H9 (cell line): Measurements from ENCODE around the gene GGPS1. TPM values are rescaled to one million over a fixed set of nuclear protein-coding genes. Genes with fewer than 3 reads are reported as not detected.

Experiments used
- DNase-seq: peaks from one replicate; pipeline ENCODE4 v3.0.0-alpha.2; 2017
- H2AFZ ChIP-seq: one replicate; pipeline ENCODE4 v1.6.1; 2013; ENCODE audit warnings: mild to moderate bottlenecking, low read length, control low read depth, moderate library complexity
- H2AK5ac ChIP-seq: 2 replicates; pipeline ENCODE4 v1.6.1; 2013; ENCODE audit warnings: low read length, control low read depth, mixed read lengths; ENCODE audit not compliant: insufficient read length
- H2BK120ac ChIP-seq: one replicate; pipeline ENCODE4 v1.6.1; 2013; ENCODE audit warnings: low read depth, mild to moderate bottlenecking, low read length, control low read depth, inconsistent platforms; ENCODE audit not compliant: poor library complexity, severe bottlenecking
- H2BK12ac ChIP-seq: 2 replicates; pipeline ENCODE4 v1.6.1; 2013; ENCODE audit warnings: low read length, control low read depth, mixed read lengths, low read depth; ENCODE audit not compliant: insufficient read length
- H2BK15ac ChIP-seq: 2 replicates; pipeline ENCODE4 v1.6.1; 2013; ENCODE audit warnings: low read depth, low read length, control low read depth
- H2BK20ac ChIP-seq: one replicate; pipeline ENCODE4 v1.6.1; 2013; ENCODE audit warnings: low read depth, mild to moderate bottlenecking, low read length, control low read depth, inconsistent platforms; ENCODE audit not compliant: poor library complexity, severe bottlenecking
- H2BK5ac ChIP-seq: 2 replicates; pipeline ENCODE4 v1.6.1; 2013; ENCODE audit warnings: low read length, control low read depth, mixed read lengths; ENCODE audit not compliant: insufficient read length
- H3K14ac ChIP-seq: 2 replicates; pipeline ENCODE4 v1.6.1; 2013; ENCODE audit warnings: low read length, control low read depth; ENCODE audit not compliant: insufficient read depth
- H3K18ac ChIP-seq: 2 replicates; pipeline ENCODE4 v1.6.1; 2013; ENCODE audit warnings: low read depth, mild to moderate bottlenecking, mixed read lengths, low read length, control low read depth; ENCODE audit not compliant: insufficient read length
- H3K23ac ChIP-seq: 2 replicates; pipeline ENCODE4 v1.6.1; 2013; ENCODE audit warnings: low read length, control low read depth, mixed read lengths, low read depth; ENCODE audit not compliant: insufficient read length
- H3K23me2 ChIP-seq: 2 replicates; pipeline ENCODE4 v1.6.1; 2013; ENCODE audit warnings: low read depth, mild to moderate bottlenecking, mixed read lengths, low read length, control low read depth; ENCODE audit not compliant: insufficient read length, poor library complexity, severe bottlenecking
- H3K27ac ChIP-seq: 2 replicates; pipeline ENCODE4 v1.5.1; 2013; ENCODE audit warnings: low read length, control low read depth, mixed read lengths, low read depth; ENCODE audit not compliant: insufficient read length
- H3K27me3 ChIP-seq: 2 replicates; pipeline ENCODE4 v1.6.1; 2013; ENCODE audit warnings: low read length, control low read depth, inconsistent platforms; ENCODE audit not compliant: insufficient read depth
- H3K4ac ChIP-seq: 2 replicates; pipeline ENCODE4 v1.6.1; 2013; ENCODE audit warnings: low read depth, mild to moderate bottlenecking, control low read depth, inconsistent platforms, low read length, moderate library complexity
- H3K4me1 ChIP-seq: 2 replicates; pipeline ENCODE4 v1.6.1; 2013; ENCODE audit warnings: low read length, control low read depth, inconsistent platforms; ENCODE audit not compliant: insufficient read depth
- H3K4me2 ChIP-seq: 2 replicates; pipeline ENCODE4 v1.6.1; 2013; ENCODE audit warnings: low read length, control low read depth, mixed read lengths; ENCODE audit not compliant: insufficient read length, insufficient read depth
- H3K56ac ChIP-seq: 2 replicates; pipeline ENCODE4 v1.6.1; 2013; ENCODE audit warnings: low read depth, mild to moderate bottlenecking, mixed read lengths, low read length, control low read depth; ENCODE audit not compliant: insufficient read length
- H3K79me1 ChIP-seq: 2 replicates; pipeline ENCODE4 v1.6.1; 2013; ENCODE audit warnings: low read depth, mild to moderate bottlenecking, moderate library complexity, low read length, control low read depth, inconsistent platforms; ENCODE audit not compliant: insufficient read depth, poor library complexity, severe bottlenecking
- H3K79me2 ChIP-seq: 2 replicates; pipeline ENCODE4 v1.6.1; 2013; ENCODE audit warnings: low read length, control low read depth, inconsistent platforms; ENCODE audit not compliant: insufficient read depth
- H3K9ac ChIP-seq: 2 replicates; pipeline ENCODE4 v1.6.1; 2013; ENCODE audit warnings: low read length, control low read depth, mixed read lengths; ENCODE audit not compliant: insufficient read length; ENCODE audit errors: extremely low read depth
- H3K9me3 ChIP-seq: one replicate; pipeline ENCODE4 v1.6.1; 2013; ENCODE audit warnings: low read depth, low read length, inconsistent platforms; ENCODE audit not compliant: control insufficient read depth
- H3T11ph ChIP-seq: one replicate; pipeline ENCODE4 v1.6.1; 2013; ENCODE audit warnings: mild to moderate bottlenecking, low read length, control low read depth, inconsistent platforms
- H4K20me1 ChIP-seq: one replicate; pipeline ENCODE4 v1.6.1; 2013; ENCODE audit not compliant: control insufficient read depth, insufficient read length, insufficient read depth
- H4K5ac ChIP-seq: 2 replicates; pipeline ENCODE4 v1.6.1; 2013; ENCODE audit warnings: low read depth, mild to moderate bottlenecking, mixed read lengths, low read length, control low read depth; ENCODE audit not compliant: insufficient read length
- H4K8ac ChIP-seq: replicated peaks from 2 replicates; pipeline ENCODE4 v1.6.1; 2013; ENCODE audit warnings: low read length, control low read depth, mixed read lengths, low read depth; ENCODE audit not compliant: insufficient read length
- H4K91ac ChIP-seq: 2 replicates; pipeline ENCODE4 v1.6.1; 2013; ENCODE audit warnings: low read depth, mild to moderate bottlenecking, moderate library complexity, mixed read lengths, low read length, control low read depth; ENCODE audit not compliant: insufficient read length
- H3K27ac Mint-ChIP-seq, 3 experiments: 2 replicates in 2 of 3; 3 replicates in 1 of 3; pipeline ENCODE4 v1.8.0; 2020 to 2021; ENCODE audit warnings: mixed read lengths in 3 of 3, mild to moderate bottlenecking in 1 of 3, moderate library complexity in 1 of 3
- H3K27me3 Mint-ChIP-seq: 2 replicates; pipeline ENCODE4 v1.8.0; 2021; ENCODE audit warnings: low read depth, mild to moderate bottlenecking, moderate library complexity, mixed read lengths
- H3K36me3 Mint-ChIP-seq, 3 experiments: 2 replicates in 2 of 3; 3 replicates in 1 of 3; pipeline ENCODE4 v1.8.0; 2020 to 2021; ENCODE audit warnings: low read depth in 3 of 3, mixed read lengths in 3 of 3; ENCODE audit not compliant: insufficient read depth in 1 of 3
- H3K4me1 Mint-ChIP-seq, 2 experiments: 2 replicates each; pipeline ENCODE4 v1.8.0; 2020; ENCODE audit warnings: mixed read lengths in 2 of 2
- H3K4me3 Mint-ChIP-seq, 2 experiments: 2 replicates in 1 of 2; 3 replicates in 1 of 2; pipeline ENCODE4 v1.8.0; 2020 to 2021; ENCODE audit warnings: mild to moderate bottlenecking in 2 of 2, mixed read lengths in 2 of 2, moderate library complexity in 1 of 2
- H3K9me3 Mint-ChIP-seq, 2 experiments: 2 replicates in 1 of 2; 3 replicates in 1 of 2; pipeline ENCODE4 v1.8.0; 2020; ENCODE audit warnings: mild to moderate bottlenecking in 2 of 2, mixed read lengths in 2 of 2, moderate library complexity in 1 of 2
- CTCF ChIP-seq: fragments of 200-600 bp; sonication (generic); conservative IDR thresholded peaks from 3 replicates; pipeline ENCODE4 v1.8.0; 2021; ENCODE audit warnings: antibody characterized with exemption, mild to moderate bottlenecking
- WGBS: extraction: QIAGEN DNeasy Blood & Tissue Kit; methylation state at CpG from one replicate; pipeline ENCODE4 v1.1.7; 2013; ENCODE audit warnings: missing lambda C conversion rate, low lambda C conversion rate, mixed read lengths; ENCODE audit not compliant: insufficient read length; ENCODE audit errors: extremely low coverage; 5-methylcytosine and 5-hydroxymethylcytosine counted together
- total RNA-seq: library from RNA; stranded (reverse); gene quantifications from 2 replicates; pipeline ENCODE4 v1.2.1, GENCODE V29; 2021

Gene GGPS1
- total RNA-seq, 1 experiment from 2014 or later, result 44.7 TPM

- no peak for TF ChIP-seq CTCF
- H2BK20ac ChIP-seq, result no peak overlapping the region
- H4K20me1 ChIP-seq, result no peaks in the 10 kb centered on the region
- H3K79me1 ChIP-seq, result no peaks in the 10 kb centered on the region
- H3K9ac ChIP-seq, result no peak overlapping the region
- peaks cover 38 to 40% of the 10 kb centered on the region in 2 experiments for H3K4me1 Mint-ChIP-seq
- H3K27me3 Mint-ChIP-seq, result no peaks in the 10 kb centered on the region
- H3K56ac ChIP-seq, result no peak overlapping the region
- no CpG with 5 or more reads among the region's 1 CpG for WGBS
- no peak overlapping the region for H3T11ph ChIP-seq
- no peaks in the 10 kb centered on the region for H3K9me3 Mint-ChIP-seq
- no peak overlapping the region for H2BK5ac ChIP-seq
- 0 out of 2 replicates have a peak, but pooled peaks cover 4% of the 10 kb centered on the region for H3K4me1 ChIP-seq
- H3K36me3 Mint-ChIP-seq, result peaks cover 0 to 3% (median 0%) of the 10 kb centered on the region in 3 experiments; a peak in 3 of 7 replicates
- H2BK12ac ChIP-seq, result no peak overlapping the region
- no peak overlapping the region for H2BK120ac ChIP-seq
- no peak overlapping the region for H2AFZ ChIP-seq
- no peak for DNase-seq
- H4K8ac ChIP-seq, result no peak overlapping the region
- H3K27ac Mint-ChIP-seq, result peak overlapping the region in 1 of 3 experiments; percentile 82; a peak in 3 of 7 replicates
- no peak overlapping the region for H3K14ac ChIP-seq
- H2AK5ac ChIP-seq, result no peak overlapping the region
- H3K23ac ChIP-seq, result no peak overlapping the region
- H3K27me3 ChIP-seq, result no peaks in the 10 kb centered on the region
- H3K9me3 ChIP-seq, result no peaks in the 10 kb centered on the region
- no peak overlapping the region for H4K91ac ChIP-seq
- no peaks in the 10 kb centered on the region for H3K23me2 ChIP-seq
- no peak overlapping the region for H3K4ac ChIP-seq
- no peak overlapping the region for H3K18ac ChIP-seq
- H3K27ac ChIP-seq, result no peak overlapping the region
- H3K4me2 ChIP-seq, result no peak overlapping the region
- no peak overlapping the region for H3K4me3 Mint-ChIP-seq
- no peak overlapping the region for H4K5ac ChIP-seq
- no peak overlapping the region for H2BK15ac ChIP-seq
- H3K79me2 ChIP-seq, result peaks cover 36% of the 10 kb centered on the region; the same call in 1 of the 2 replicates
Observed at GRCh38 chr1:235286667-235287066, 41.7 kb upstream of the GGPS1 start.
